Sigmoid colon (tissue), 4 donors: ENCODE results near the gene COG5.

Source experiments
- EP300 ChIP-seq, 4 donors: sonication (generic); formaldehyde crosslinking; IDR thresholded peaks; one replicate each; pipeline ENCODE4 v1.6.1; 2017; ENCODE audit warnings: antibody characterized with exemption in 4 of 4
- POLR2A ChIP-seq, 2 donors: fragments of 450-650 bp; IDR thresholded peaks; one replicate each; pipeline ENCODE4 v1.6.1; 2016; ENCODE audit warnings: antibody characterized with exemption in 2 of 2, mild to moderate bottlenecking in 2 of 2, moderate library complexity in 2 of 2
- TF ChIP-seq, protein P1 (sequence below), 4 experiments: fragments of 450-650 bp in 3 of 4; fragments of 200-600 bp in 1 of 4; IDR thresholded peaks; one replicate each; pipeline ENCODE4 v1.5.1; 2016 to 2019; ENCODE audit warnings: antibody characterized with exemption in 4 of 4, mild to moderate bottlenecking in 3 of 4, moderate library complexity in 2 of 4

DNA sequence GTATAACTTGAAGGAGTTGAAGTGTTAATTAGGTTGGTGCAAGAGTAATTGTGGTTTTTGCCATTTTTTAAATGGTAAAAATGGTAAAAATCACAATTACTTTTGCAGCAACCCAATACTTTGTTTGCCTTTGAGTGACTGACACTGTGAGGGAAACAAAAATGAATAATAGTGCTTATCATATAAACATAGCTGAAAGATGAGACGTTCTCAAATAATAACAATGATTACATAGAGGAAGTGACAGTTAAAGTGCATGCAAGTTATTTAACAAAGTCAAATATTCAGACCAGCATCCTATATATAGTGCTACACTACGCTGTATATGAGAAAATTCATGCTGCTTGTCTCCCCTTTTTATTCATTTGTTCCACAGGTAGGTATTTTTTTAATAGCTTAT, 399.6 kb downstream of the COG5 start:
- TF ChIP-seq, protein P1, sequence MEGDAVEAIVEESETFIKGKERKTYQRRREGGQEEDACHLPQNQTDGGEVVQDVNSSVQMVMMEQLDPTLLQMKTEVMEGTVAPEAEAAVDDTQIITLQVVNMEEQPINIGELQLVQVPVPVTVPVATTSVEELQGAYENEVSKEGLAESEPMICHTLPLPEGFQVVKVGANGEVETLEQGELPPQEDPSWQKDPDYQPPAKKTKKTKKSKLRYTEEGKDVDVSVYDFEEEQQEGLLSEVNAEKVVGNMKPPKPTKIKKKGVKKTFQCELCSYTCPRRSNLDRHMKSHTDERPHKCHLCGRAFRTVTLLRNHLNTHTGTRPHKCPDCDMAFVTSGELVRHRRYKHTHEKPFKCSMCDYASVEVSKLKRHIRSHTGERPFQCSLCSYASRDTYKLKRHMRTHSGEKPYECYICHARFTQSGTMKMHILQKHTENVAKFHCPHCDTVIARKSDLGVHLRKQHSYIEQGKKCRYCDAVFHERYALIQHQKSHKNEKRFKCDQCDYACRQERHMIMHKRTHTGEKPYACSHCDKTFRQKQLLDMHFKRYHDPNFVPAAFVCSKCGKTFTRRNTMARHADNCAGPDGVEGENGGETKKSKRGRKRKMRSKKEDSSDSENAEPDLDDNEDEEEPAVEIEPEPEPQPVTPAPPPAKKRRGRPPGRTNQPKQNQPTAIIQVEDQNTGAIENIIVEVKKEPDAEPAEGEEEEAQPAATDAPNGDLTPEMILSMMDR (IDR thresholded peaks at IDR 0.05): no peak
- no peak for TF ChIP-seq EP300 (IDR thresholded peaks at IDR 0.05)
- no peak for TF ChIP-seq POLR2A (IDR thresholded peaks at IDR 0.05)
